GM12892 (cell line): ENCODE measurements around the gene SNX13. TPM values are rescaled to one million over a fixed set of nuclear protein-coding genes. Genes with fewer than 3 reads are reported as not detected.
A peak's percentile ranks its signal among the peaks of the same experiment; 100 is the strongest.

Source experiments
- DNase-seq: peaks from one replicate; pipeline ENCODE4 v3.0.0; 2011; ENCODE audit not compliant: insufficient read length
- FAIRE-seq: peaks from 2 replicates; lab custom pipeline; 2011; peaks lifted over from hg19 to GRCh38; lab: Jason Lieb, UNC
- POLR2A ChIP-seq: IDR thresholded peaks from 2 replicates; pipeline ENCODE4 v1.6.1; 2011; ENCODE audit warnings: low read depth, low read length, control low read depth
- POLR2AphosphoS5 ChIP-seq: IDR thresholded peaks from 2 replicates; pipeline ENCODE4 v1.6.1; 2011; ENCODE audit warnings: low read depth, low read length, control low read depth
- TAF1 ChIP-seq: IDR thresholded peaks from 2 replicates; pipeline ENCODE4 v1.6.1; 2011; ENCODE audit warnings: low read depth, mild to moderate bottlenecking, control low read depth, low read length, borderline replicate concordance
- polyA plus RNA-seq: library from polyadenylated mRNA; unstranded; fragments of >200 nt; gene quantifications from one replicate; pipeline ENCODE4 v1.2.1, GENCODE V29; 2012; ENCODE audit warnings: missing spikeins, inconsistent platforms; ENCODE audit not compliant: missing spikeins

SNX13 gene
- 7.0 TPM for polyA plus RNA-seq

GRCh38 chr7:17940302-17940883 is at the start of gene SNX13:
Gene SNX13, minus strand, starts transcription at chr7:17940494. Its CDS starts 199 bp downstream, at chr7:17940295.
- FAIRE-seq, result peak; percentile 94
- peak; percentile 87 for TF ChIP-seq TAF1
- no peak for TF ChIP-seq POLR2AphosphoS5
- TF ChIP-seq POLR2A, result peak; percentile 87

GRCh38 chr7:17989546-17989945 is 49.3 kb upstream of the SNX13 start:
- FAIRE-seq (no peak), DNase-seq (no peak)
- TF ChIP-seq TAF1, result no peak
- no peak for TF ChIP-seq POLR2AphosphoS5
- TF ChIP-seq POLR2A, result no peak

More at GRCh38 chr7:17940302-17940883, at the start of gene SNX13:
- peak; percentile 85 for DNase-seq

- no peak for DNase-seq
- TF ChIP-seq TAF1 (no peak), POLR2A (no peak), POLR2AphosphoS5 (no peak)
- no peak for FAIRE-seq
Measured at GRCh38 chr7:17988858-17989257, 48.6 kb upstream of the SNX13 start.

GRCh38 chr7:17988141-17988540 is 47.8 kb upstream of the SNX13 start:
- TF ChIP-seq POLR2AphosphoS5 (no peak), POLR2A (no peak), TAF1 (no peak)
- FAIRE-seq (no peak), DNase-seq (no peak)

GRCh38 chr7:17986851-17987250 is 46.6 kb upstream of the SNX13 start:
- TF ChIP-seq TAF1 (no peak), POLR2AphosphoS5 (no peak)
- FAIRE-seq, result no peak
- DNase-seq, result no peak

- FAIRE-seq (no peak), DNase-seq (no peak)
- no peak for TF ChIP-seq POLR2AphosphoS5
- TF ChIP-seq POLR2A, result no peak
- no peak for TF ChIP-seq TAF1
Measured at GRCh38 chr7:17985473-17986239, 45.4 kb upstream of the SNX13 start.

- TF ChIP-seq POLR2AphosphoS5 (no peak), TAF1 (no peak), POLR2A (no peak)
- no peak for FAIRE-seq
- DNase-seq, result no peak
Measured at GRCh38 chr7:17984288-17984687, 44.0 kb upstream of the SNX13 start.

GRCh38 chr7:17983221-17984062 is 43.1 kb upstream of the SNX13 start:
- no peak for FAIRE-seq

GRCh38 chr7:17976952-17977351 is 36.7 kb upstream of the SNX13 start:
- no peak for DNase-seq
- TF ChIP-seq TAF1, result no peak
- TF ChIP-seq POLR2A, result no peak
- TF ChIP-seq POLR2AphosphoS5, result no peak
- no peak for FAIRE-seq

More at GRCh38 chr7:17983221-17984062, 43.1 kb upstream of the SNX13 start:
- no peak for DNase-seq
- no peak for TF ChIP-seq POLR2A
- no peak for TF ChIP-seq TAF1

GRCh38 chr7:17971411-17971810 is 31.1 kb upstream of the SNX13 start:
- no peak for FAIRE-seq

GRCh38 chr7:17968791-17969715 is 28.8 kb upstream of the SNX13 start:
- FAIRE-seq, result no peak
- DNase-seq, result no peak
- no peak for TF ChIP-seq TAF1
- no peak for TF ChIP-seq POLR2A
- no peak for TF ChIP-seq POLR2AphosphoS5

More at GRCh38 chr7:17971411-17971810, 31.1 kb upstream of the SNX13 start:
- no peak for DNase-seq
- TF ChIP-seq POLR2A (no peak), TAF1 (no peak), POLR2AphosphoS5 (no peak)
